Astrocyte (in vitro differentiated cells and primary cell): ENCODE measurements around the gene ZSWIM4. TPM values are rescaled to one million over a fixed set of nuclear protein-coding genes. Genes with fewer than 3 reads are reported as not detected.

Source experiments
- DNase-seq: peaks from one replicate; pipeline ENCODE4 v3.0.0-alpha.2; 2010; ENCODE audit warnings: low read depth
- FAIRE-seq: peaks from 2 replicates; lab custom pipeline; 2011; peaks lifted over from hg19 to GRCh38; lab: Jason Lieb, UNC
- H2AFZ ChIP-seq: 2 replicates; pipeline ENCODE4 v1.6.0; 2012; ENCODE audit warnings: low read depth, low read length, inconsistent platforms
- H3K27ac ChIP-seq: 2 replicates; pipeline ENCODE4 v1.5.1; 2011; ENCODE audit warnings: low read depth, low read length, inconsistent platforms
- H3K27me3 ChIP-seq: 2 replicates; pipeline ENCODE4 v1.6.0; 2011; ENCODE audit warnings: low read length, inconsistent platforms; ENCODE audit not compliant: insufficient read depth
- H3K36me3 ChIP-seq: 2 replicates; pipeline ENCODE4 v1.5.1; 2011; ENCODE audit warnings: low read length, inconsistent platforms; ENCODE audit not compliant: insufficient read depth
- H3K4me1 ChIP-seq: 2 replicates; pipeline ENCODE4 v1.5.1; 2011; ENCODE audit warnings: low read length, inconsistent platforms; ENCODE audit not compliant: insufficient read depth
- H3K4me2 ChIP-seq: 2 replicates; pipeline ENCODE4 v1.6.0; 2012; ENCODE audit warnings: low read length, inconsistent platforms
- H3K4me3 ChIP-seq: 2 replicates; pipeline ENCODE4 v1.5.1; 2011; ENCODE audit warnings: low read depth, mild to moderate bottlenecking, low read length, inconsistent platforms; ENCODE audit not compliant: insufficient read depth
- H3K79me2 ChIP-seq: 2 replicates; pipeline ENCODE4 v1.6.0; 2012; ENCODE audit warnings: mild to moderate bottlenecking, low read length, inconsistent platforms; ENCODE audit not compliant: insufficient read depth
- H3K9ac ChIP-seq: 2 replicates; pipeline ENCODE4 v1.6.0; 2012; ENCODE audit warnings: mild to moderate bottlenecking, low read length, inconsistent platforms
- H3K9me3 ChIP-seq: 2 replicates; pipeline ENCODE4 v1.5.1; 2012; ENCODE audit warnings: low read depth, mild to moderate bottlenecking, low read length, inconsistent platforms; ENCODE audit not compliant: insufficient read depth
- H4K20me1 ChIP-seq: 2 replicates; pipeline ENCODE4 v1.6.0; 2012; ENCODE audit warnings: low read length, inconsistent platforms; ENCODE audit not compliant: insufficient read depth
- H3K27ac Mint-ChIP-seq: one replicate; pipeline ENCODE4 v1.8.0; 2021; ENCODE audit warnings: mild to moderate bottlenecking, mixed read lengths; ENCODE audit not compliant: unreplicated experiment
- H3K27me3 Mint-ChIP-seq: one replicate; pipeline ENCODE4 v1.8.0; 2021; ENCODE audit warnings: low read depth, mixed read lengths; ENCODE audit not compliant: unreplicated experiment
- H3K36me3 Mint-ChIP-seq: one replicate; pipeline ENCODE4 v1.8.0; 2021; ENCODE audit warnings: low read depth, mixed read lengths; ENCODE audit not compliant: unreplicated experiment
- H3K4me1 Mint-ChIP-seq: one replicate; pipeline ENCODE4 v1.8.0; 2021; ENCODE audit warnings: low read depth, mixed read lengths; ENCODE audit not compliant: unreplicated experiment
- H3K4me3 Mint-ChIP-seq: one replicate; pipeline ENCODE4 v1.8.0; 2021; ENCODE audit warnings: mild to moderate bottlenecking, moderate library complexity, mixed read lengths; ENCODE audit not compliant: unreplicated experiment
- H3K9me3 Mint-ChIP-seq: one replicate; pipeline ENCODE4 v1.8.0; 2021; ENCODE audit warnings: mild to moderate bottlenecking, mixed read lengths; ENCODE audit not compliant: unreplicated experiment
- CTCF ChIP-seq: IDR thresholded peaks from 2 replicates; pipeline ENCODE4 v1.5.1; 2011; ENCODE audit warnings: low read depth, mild to moderate bottlenecking, inconsistent platforms, low read length, moderate library complexity; ENCODE audit not compliant: insufficient read depth
- EZH2 ChIP-seq: IDR thresholded peaks from 2 replicates; pipeline ENCODE4 v1.6.1; 2012; ENCODE audit warnings: mild to moderate bottlenecking, low read length, inconsistent platforms; ENCODE audit not compliant: insufficient read depth
- total RNA-seq: library from RNA; stranded (reverse); gene quantifications from 2 replicates; pipeline ENCODE4 v1.2.1, GENCODE V29; 2021

Gene ZSWIM4
- total RNA-seq, 1 donor from 2014 or later = 10.6 TPM

DNA sequence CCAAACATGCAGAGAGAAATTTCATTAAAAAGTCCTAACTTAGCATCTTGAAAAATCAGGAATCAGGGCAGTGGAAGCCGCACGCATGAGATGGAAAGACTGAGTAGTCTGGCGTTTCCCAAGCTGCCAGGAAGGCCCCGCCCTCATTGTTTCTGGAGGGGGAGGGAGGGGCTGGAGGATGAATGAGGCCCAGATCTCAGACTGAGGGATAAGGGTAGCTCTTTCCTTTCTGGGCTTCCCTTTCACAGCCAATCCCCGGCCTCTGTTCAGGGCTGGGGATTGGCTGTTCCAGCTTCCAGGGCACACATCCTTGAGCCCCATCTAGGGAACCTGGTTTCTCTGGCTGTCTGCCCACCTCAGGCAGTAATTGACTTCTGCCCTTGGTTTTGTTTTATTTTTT, 13.7 kb upstream of the ZSWIM4 start:
- H3K27ac Mint-ChIP-seq = peak overlapping the region; percentile 56
- H3K9me3 Mint-ChIP-seq = no peaks in the 10 kb centered on the region
- Histone ChIP-seq H3K9ac (peak overlapping the region; percentile 19), H3K27me3 (no peaks in the 10 kb centered on the region), H3K4me3 (no peak overlapping the region), H3K4me2 (peak overlapping the region; percentile 5), H4K20me1 (peaks cover 14% of the 10 kb centered on the region), H3K9me3 (no peaks in the 10 kb centered on the region), H3K27ac (peak overlapping the region; percentile 64), H3K36me3 (peaks cover 14% of the 10 kb centered on the region), H3K79me2 (peaks cover 22% of the 10 kb centered on the region), H2AFZ (no peak overlapping the region), H3K4me1 (peaks cover 8% of the 10 kb centered on the region)
- peak; percentile 91 for DNase-seq
- TF ChIP-seq CTCF = no peak
- TF ChIP-seq EZH2 = no peak
- FAIRE-seq = no peak
- H3K27me3 Mint-ChIP-seq = no peaks in the 10 kb centered on the region
- peak overlapping the region; percentile 27 for H3K4me3 Mint-ChIP-seq
- peaks cover 17% of the 10 kb centered on the region for H3K4me1 Mint-ChIP-seq
- H3K36me3 Mint-ChIP-seq = peaks cover 19% of the 10 kb centered on the region

- peaks cover 7% of the 10 kb centered on the region for H4K20me1 ChIP-seq
- H3K27ac ChIP-seq = no peak overlapping the region
- Mint-ChIP-seq H3K4me3 (no peak overlapping the region), H3K27ac (peak overlapping the region; percentile 53), H3K4me1 (peaks cover 15% of the 10 kb centered on the region), H3K36me3 (peaks cover 16% of the 10 kb centered on the region), H3K27me3 (no peaks in the 10 kb centered on the region), H3K9me3 (no peaks in the 10 kb centered on the region)
- DNase-seq = peak; percentile 53
- H3K4me2 ChIP-seq = no peak overlapping the region
- H3K9me3 ChIP-seq = no peaks in the 10 kb centered on the region
- no peak for FAIRE-seq
- H3K27me3 ChIP-seq = no peaks in the 10 kb centered on the region
- H2AFZ ChIP-seq = no peak overlapping the region
- H3K79me2 ChIP-seq = peaks cover 13% of the 10 kb centered on the region
- H3K4me3 ChIP-seq = no peak overlapping the region
- peaks cover 14% of the 10 kb centered on the region for H3K36me3 ChIP-seq
- no peak for TF ChIP-seq CTCF
- TF ChIP-seq EZH2 = no peak
- no peak overlapping the region for H3K9ac ChIP-seq
- peaks cover 13% of the 10 kb centered on the region for H3K4me1 ChIP-seq
Measured at GRCh38 chr19:13782537-13782936, 12.7 kb upstream of the ZSWIM4 start.
